NOMO-1 (cell line): ENCODE results near the gene SCAF4.
A peak's percentile ranks its signal among the peaks of the same experiment; 100 is the strongest.
"Not testable (repeated sequence)": the region's sequence is repeated elsewhere in the genome, so short reads cannot be mapped to it uniquely, and the experiment has no call there.

Source experiments
- DNase-seq, 2 experiments: peaks; one replicate each; lab custom pipeline; 2025; ENCODE audit not compliant: unreplicated experiment in 2 of 2; lab: John Stamatoyannopoulos, UW

SCAF4 gene

GRCh38 chr21:31737586-31738397, 5.9 kb upstream of the SCAF4 start:
- DNase-seq, result not testable (repeated sequence)

- DNase-seq, result no peak
Observed at GRCh38 chr21:31735511-31735992, 3.6 kb upstream of the SCAF4 start.

- peak in 1 of 2 experiments; percentile 25 for DNase-seq
Observed at GRCh38 chr21:31733551-31734149, 1.7 kb upstream of the SCAF4 start.

GRCh38 chr21:31732597-31733550, 956 bp upstream of the SCAF4 start:
- peak in 1 of 2 experiments; percentile 23 for DNase-seq

GRCh38 chr21:31731056-31731856, 662 bp downstream of the SCAF4 start:
- peak; percentile 31 to 37 for DNase-seq

- DNase-seq, result peak in 1 of 2 experiments; percentile 29
Observed at GRCh38 chr21:31730712-31731055, 1.2 kb downstream of the SCAF4 start.

- no peak for DNase-seq
Observed at GRCh38 chr21:31729622-31730343, 2.1 kb downstream of the SCAF4 start.

GRCh38 chr21:31728952-31729351, 3.0 kb downstream of the SCAF4 start:
- no peak for DNase-seq

- no peak for DNase-seq
Observed at GRCh38 chr21:31728191-31728590, 3.7 kb downstream of the SCAF4 start.

- no peak for DNase-seq
Observed at GRCh38 chr21:31727181-31727580, 4.7 kb downstream of the SCAF4 start.

- no peak for DNase-seq
Observed at GRCh38 chr21:31726407-31726806, 5.5 kb downstream of the SCAF4 start.

- DNase-seq, result no peak
Observed at GRCh38 chr21:31725202-31725839, 6.6 kb downstream of the SCAF4 start.

GRCh38 chr21:31724552-31724951, 7.4 kb downstream of the SCAF4 start:
- no peak for DNase-seq

- no peak for DNase-seq
Observed at GRCh38 chr21:31721381-31721780, 10.5 kb downstream of the SCAF4 start.

GRCh38 chr21:31720739-31721138, 11.2 kb downstream of the SCAF4 start:
- DNase-seq, result no peak

GRCh38 chr21:31720330-31720729, 11.6 kb downstream of the SCAF4 start:
- DNase-seq, result no peak

GRCh38 chr21:31716106-31716505, 15.8 kb downstream of the SCAF4 start:
- DNase-seq, result no peak

- no peak for DNase-seq
Observed at GRCh38 chr21:31714741-31715365, 17.1 kb downstream of the SCAF4 start.
